Measurements from ENCODE around the gene PARP6. TPM values are rescaled to one million over a fixed set of nuclear protein-coding genes. Genes with fewer than 3 reads are reported as not detected.
A peak's percentile ranks its signal among the peaks of the same experiment; 100 is the strongest.

PARP6 gene
- total RNA-seq, 1 donor from 2014 or later = 93.9 TPM

DNA sequence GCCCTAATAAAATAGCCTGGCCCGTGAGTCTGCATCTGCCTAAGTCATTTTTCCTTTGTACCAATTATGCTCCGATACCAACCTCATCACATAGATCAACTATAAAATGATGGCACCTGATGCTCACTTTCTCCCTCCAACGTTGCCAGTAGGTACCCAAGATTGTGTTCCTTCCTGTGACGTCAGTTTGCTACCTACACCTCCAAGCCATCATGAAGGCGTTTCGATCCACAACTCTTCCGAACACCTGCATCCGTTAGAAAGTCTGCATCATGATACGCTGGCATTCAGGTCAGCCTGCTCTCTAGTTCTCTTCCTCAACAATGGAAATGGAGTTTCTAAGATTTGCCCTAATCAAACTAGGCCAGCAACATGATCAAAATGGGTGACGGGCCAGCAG lies 49.1 kb downstream of the PARP6 start:
- Mint-ChIP-seq H3K27ac (ENCODE audit: unreplicated experiment) (peak overlapping the region; percentile 93), H3K36me3 (ENCODE audit: unreplicated experiment) (peaks cover 22% of the 10 kb centered on the region), H3K4me1 (ENCODE audit: unreplicated experiment) (peaks cover 60% of the 10 kb centered on the region), H3K9me3 (ENCODE audit: unreplicated experiment) (no peaks in the 10 kb centered on the region), H3K4me3 (ENCODE audit: unreplicated experiment) (no peak overlapping the region), H3K27me3 (ENCODE audit: unreplicated experiment) (no peaks in the 10 kb centered on the region)
- no peak for DNase-seq (ENCODE audit: extremely low spot score, unreplicated experiment)
- TF ChIP-seq, protein P1, sequence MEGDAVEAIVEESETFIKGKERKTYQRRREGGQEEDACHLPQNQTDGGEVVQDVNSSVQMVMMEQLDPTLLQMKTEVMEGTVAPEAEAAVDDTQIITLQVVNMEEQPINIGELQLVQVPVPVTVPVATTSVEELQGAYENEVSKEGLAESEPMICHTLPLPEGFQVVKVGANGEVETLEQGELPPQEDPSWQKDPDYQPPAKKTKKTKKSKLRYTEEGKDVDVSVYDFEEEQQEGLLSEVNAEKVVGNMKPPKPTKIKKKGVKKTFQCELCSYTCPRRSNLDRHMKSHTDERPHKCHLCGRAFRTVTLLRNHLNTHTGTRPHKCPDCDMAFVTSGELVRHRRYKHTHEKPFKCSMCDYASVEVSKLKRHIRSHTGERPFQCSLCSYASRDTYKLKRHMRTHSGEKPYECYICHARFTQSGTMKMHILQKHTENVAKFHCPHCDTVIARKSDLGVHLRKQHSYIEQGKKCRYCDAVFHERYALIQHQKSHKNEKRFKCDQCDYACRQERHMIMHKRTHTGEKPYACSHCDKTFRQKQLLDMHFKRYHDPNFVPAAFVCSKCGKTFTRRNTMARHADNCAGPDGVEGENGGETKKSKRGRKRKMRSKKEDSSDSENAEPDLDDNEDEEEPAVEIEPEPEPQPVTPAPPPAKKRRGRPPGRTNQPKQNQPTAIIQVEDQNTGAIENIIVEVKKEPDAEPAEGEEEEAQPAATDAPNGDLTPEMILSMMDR (IDR thresholded peaks at IDR 0.05) = no peak

DNA sequence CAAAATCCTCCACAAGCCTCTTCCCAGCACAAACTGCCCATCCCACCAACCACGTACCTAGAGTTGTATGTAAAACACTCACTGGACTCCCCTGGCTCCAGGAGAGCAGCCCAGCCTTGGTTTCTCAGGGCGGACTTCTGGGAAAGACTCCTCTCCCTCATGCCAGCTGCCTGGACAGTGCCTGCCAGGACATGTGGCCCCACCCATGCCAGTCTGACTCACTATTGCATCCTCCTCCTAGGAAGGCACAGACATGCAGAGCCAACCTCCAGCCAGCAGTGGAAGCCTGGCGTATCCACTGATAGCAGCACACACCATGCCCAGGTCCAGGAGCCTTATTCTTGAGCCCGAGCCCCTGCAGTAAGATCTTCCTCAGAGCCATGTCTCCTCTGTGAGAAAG lies 50.0 kb downstream of the PARP6 start:
- Mint-ChIP-seq H3K9me3 (ENCODE audit: unreplicated experiment) (no peaks in the 10 kb centered on the region), H3K36me3 (ENCODE audit: unreplicated experiment) (peaks cover 28% of the 10 kb centered on the region), H3K4me1 (ENCODE audit: unreplicated experiment) (peaks cover 52% of the 10 kb centered on the region), H3K27me3 (ENCODE audit: unreplicated experiment) (no peaks in the 10 kb centered on the region), H3K4me3 (ENCODE audit: unreplicated experiment) (peak overlapping the region; percentile 31), H3K27ac (ENCODE audit: unreplicated experiment) (peak overlapping the region; percentile 93)
- TF ChIP-seq, protein P1 (IDR thresholded peaks at IDR 0.05) = no peak
- no peak for DNase-seq (ENCODE audit: extremely low spot score, unreplicated experiment)

DNA sequence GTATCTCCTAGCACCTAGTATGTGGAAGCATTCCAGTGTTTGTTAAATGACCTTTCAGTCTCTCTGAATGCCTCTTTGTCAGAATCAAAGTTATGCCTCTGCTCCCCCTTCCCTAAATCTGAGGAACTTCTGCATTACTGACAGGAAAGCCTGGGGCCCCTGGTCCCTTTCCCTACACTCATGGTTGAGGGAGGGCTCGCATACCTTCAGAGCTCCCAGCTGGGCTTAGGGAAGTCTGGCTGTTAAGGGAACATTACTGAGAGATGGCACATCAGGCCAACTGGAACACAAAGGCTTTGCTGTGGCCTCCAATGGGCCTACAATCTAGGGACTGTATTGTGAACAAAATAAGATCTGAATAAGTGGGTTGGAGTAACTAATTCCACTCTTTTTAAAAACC lies 51.7 kb downstream of the PARP6 start:
- Mint-ChIP-seq H3K27ac (ENCODE audit: unreplicated experiment) (peak overlapping the region; percentile 55), H3K4me1 (ENCODE audit: unreplicated experiment) (peaks cover 36% of the 10 kb centered on the region), H3K27me3 (ENCODE audit: unreplicated experiment) (no peaks in the 10 kb centered on the region), H3K4me3 (ENCODE audit: unreplicated experiment) (no peak overlapping the region), H3K9me3 (ENCODE audit: unreplicated experiment) (no peaks in the 10 kb centered on the region), H3K36me3 (ENCODE audit: unreplicated experiment) (peaks cover 36% of the 10 kb centered on the region)
- DNase-seq (ENCODE audit: extremely low spot score, unreplicated experiment) = no peak
- TF ChIP-seq, protein P1 (IDR thresholded peaks at IDR 0.05) = no peak

DNA sequence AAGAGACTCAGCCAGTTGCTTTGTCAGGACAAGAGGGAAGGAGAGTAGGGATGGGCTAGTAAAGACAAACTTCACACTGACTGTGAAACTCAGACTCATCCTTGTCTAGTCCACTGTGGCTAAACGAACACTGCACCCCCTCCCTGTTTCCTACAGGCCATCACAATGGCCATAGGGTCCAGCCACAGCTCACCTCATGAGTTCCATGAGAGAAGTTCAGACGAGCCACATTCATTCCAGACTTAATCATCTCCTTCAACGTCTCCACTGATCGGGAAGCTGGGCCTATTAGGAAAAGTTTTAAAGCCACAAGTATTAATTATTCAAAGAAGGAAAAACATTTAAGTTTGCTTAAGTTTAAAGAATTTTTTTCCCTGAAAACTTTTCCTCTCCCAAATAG lies 55.1 kb downstream of the PARP6 start:
- DNase-seq (ENCODE audit: extremely low spot score, unreplicated experiment) = no peak
- H3K36me3 Mint-ChIP-seq (ENCODE audit: unreplicated experiment) = peaks cover 46% of the 10 kb centered on the region
- no peaks in the 10 kb centered on the region for H3K9me3 Mint-ChIP-seq (ENCODE audit: unreplicated experiment)
- peaks cover 9% of the 10 kb centered on the region for H3K4me1 Mint-ChIP-seq (ENCODE audit: unreplicated experiment)
- TF ChIP-seq, protein P1 (IDR thresholded peaks at IDR 0.05) = no peak
- H3K4me3 Mint-ChIP-seq (ENCODE audit: unreplicated experiment) = no peak overlapping the region
- no peaks in the 10 kb centered on the region for H3K27me3 Mint-ChIP-seq (ENCODE audit: unreplicated experiment)
- no peak overlapping the region for H3K27ac Mint-ChIP-seq (ENCODE audit: unreplicated experiment)

DNA sequence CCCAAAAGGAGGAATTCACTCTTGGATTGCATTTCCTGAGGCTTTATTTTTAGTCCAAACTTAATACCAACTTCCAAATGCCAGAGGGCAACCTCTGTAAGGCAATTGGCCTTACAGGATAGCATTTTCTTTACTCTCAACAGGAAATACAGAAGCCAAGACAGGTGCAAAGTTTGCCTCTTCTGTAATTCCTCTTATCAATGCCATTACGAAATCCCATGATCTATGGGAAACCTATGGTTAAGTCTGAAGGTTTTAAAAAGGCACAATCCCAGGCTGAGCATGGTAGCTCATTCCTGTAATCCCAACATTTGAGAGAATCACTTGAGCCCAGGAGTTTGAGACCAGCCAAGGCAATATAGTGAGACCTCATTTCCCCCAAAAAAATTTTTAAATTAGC lies 56.3 kb downstream of the PARP6 start:
- TF ChIP-seq, protein P1 (IDR thresholded peaks at IDR 0.05) = no peak
- no peak overlapping the region for H3K27ac Mint-ChIP-seq (ENCODE audit: unreplicated experiment)
- peaks cover 54% of the 10 kb centered on the region for H3K36me3 Mint-ChIP-seq (ENCODE audit: unreplicated experiment)
- no peak overlapping the region for H3K4me3 Mint-ChIP-seq (ENCODE audit: unreplicated experiment)
- peaks cover 2% of the 10 kb centered on the region for H3K4me1 Mint-ChIP-seq (ENCODE audit: unreplicated experiment)
- H3K9me3 Mint-ChIP-seq (ENCODE audit: unreplicated experiment) = no peaks in the 10 kb centered on the region
- H3K27me3 Mint-ChIP-seq (ENCODE audit: unreplicated experiment) = no peaks in the 10 kb centered on the region
- no peak for DNase-seq (ENCODE audit: extremely low spot score, unreplicated experiment)

All from osteocyte (in vitro differentiated cells).